Loucy (cell line): ENCODE measurements around the gene PCAT7.

ENCODE experiments used
- H2AFZ ChIP-seq: fragments of 200-600 bp; sonication (generic); 2 replicates; pipeline ENCODE4 v1.6.0; 2016; ENCODE audit warnings: antibody characterized with exemption, mild to moderate bottlenecking, low read length, moderate library complexity
- H3F3A ChIP-seq: fragments of 200-600 bp; 2 replicates; pipeline ENCODE4 v1.6.0; 2016; ENCODE audit warnings: antibody characterized with exemption, low read depth, mild to moderate bottlenecking
- H3K27me3 ChIP-seq: fragments of 200-600 bp; sonication (generic); 2 replicates; pipeline ENCODE4 v1.6.1; 2014; ENCODE audit warnings: low read length, mild to moderate bottlenecking; ENCODE audit not compliant: insufficient read depth, poor library complexity, severe bottlenecking
- H3K36me3 ChIP-seq: fragments of 200-600 bp; sonication (generic); 2 replicates; pipeline ENCODE4 v1.6.1; 2016; ENCODE audit warnings: low read length; ENCODE audit not compliant: insufficient read depth
- H3K4me1 ChIP-seq: fragments of 200-600 bp; sonication (generic); 2 replicates; pipeline ENCODE4 v1.5.1; 2014; ENCODE audit warnings: low read length, mild to moderate bottlenecking; ENCODE audit not compliant: insufficient read depth, poor library complexity, severe bottlenecking
- H3K4me2 ChIP-seq: fragments of 200-600 bp; sonication (generic); 2 replicates; pipeline ENCODE4 v1.6.0; 2014; ENCODE audit warnings: antibody characterized with exemption, low read length, low read depth, mild to moderate bottlenecking; ENCODE audit not compliant: poor library complexity, severe bottlenecking
- H3K4me3 ChIP-seq: fragments of 200-600 bp; sonication (generic); 2 replicates; pipeline ENCODE4 v1.5.1; 2014; ENCODE audit warnings: low read length, mild to moderate bottlenecking, mixed read lengths; ENCODE audit not compliant: poor library complexity, severe bottlenecking
- H3K79me2 ChIP-seq: fragments of 200-600 bp; sonication (generic); 2 replicates; pipeline ENCODE4 v1.6.1; 2014; ENCODE audit warnings: low read length; ENCODE audit not compliant: insufficient read depth
- H3K9ac ChIP-seq: fragments of 200-600 bp; sonication (generic); 2 replicates; pipeline ENCODE4 v1.6.0; 2014; ENCODE audit warnings: mild to moderate bottlenecking, low read depth, low read length, moderate library complexity; ENCODE audit not compliant: poor library complexity, severe bottlenecking
- H3K9me2 ChIP-seq: fragments of 200-600 bp; sonication (generic); replicated peaks from 2 replicates; pipeline ENCODE4 v1.6.1; 2016; ENCODE audit warnings: low read depth, low read length, mixed read lengths
- H3K9me3 ChIP-seq: fragments of 200-600 bp; sonication (generic); 2 replicates; pipeline ENCODE4 v1.6.1; 2014; ENCODE audit warnings: mild to moderate bottlenecking, antibody characterized with exemption, low read length, low read depth; ENCODE audit not compliant: insufficient read depth
- H4K20me1 ChIP-seq: fragments of 200-600 bp; sonication (generic); 2 replicates; pipeline ENCODE4 v1.6.0; 2014; ENCODE audit warnings: antibody characterized with exemption, low read length, mild to moderate bottlenecking; ENCODE audit not compliant: insufficient read depth, poor library complexity, severe bottlenecking
- EZH2phosphoT487 ChIP-seq: fragments of 200-600 bp; IDR thresholded peaks from 2 replicates; pipeline ENCODE4 v1.6.1; 2018; ENCODE audit warnings: antibody characterized with exemption, mild to moderate bottlenecking, moderate library complexity, borderline replicate concordance
- TF ChIP-seq, protein P1 (sequence below): fragments of 200-600 bp; sonication (generic); conservative IDR thresholded peaks from 2 replicates; pipeline ENCODE4 v1.5.1; 2014; ENCODE audit warnings: mild to moderate bottlenecking, antibody characterized with exemption, low read length

PCAT7 gene

GRCh38 chr9:94600258-94600657, 45.4 kb downstream of the PCAT7 start:
- Histone ChIP-seq H3K4me1 (no peaks in the 10 kb centered on the region), H3K4me3 (no peak overlapping the region), H3K9ac (no peak overlapping the region)

DNA sequence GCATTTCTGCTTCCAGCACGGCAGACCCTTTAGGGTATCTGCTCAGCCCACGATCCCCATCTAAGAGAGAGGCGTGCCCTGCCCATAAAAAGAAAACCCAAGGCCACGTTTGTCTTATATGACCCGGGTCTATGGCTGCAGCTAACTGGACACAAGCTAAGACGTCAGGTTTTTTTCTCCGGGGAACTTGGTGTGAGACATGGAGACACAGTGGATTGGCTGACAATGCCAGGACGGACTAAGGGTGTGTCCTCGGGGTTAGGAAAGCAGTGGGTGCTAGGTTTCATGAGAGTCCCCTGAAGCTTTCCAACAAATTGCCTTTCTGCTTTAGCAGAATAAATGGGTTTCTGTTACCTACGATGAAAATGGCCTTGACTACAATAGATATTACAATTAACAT, 45.8 kb downstream of the PCAT7 start:
- Histone ChIP-seq H3K4me2 (no peak overlapping the region), H3K4me1 (no peaks in the 10 kb centered on the region), H3K4me3 (no peak overlapping the region), H3K27me3 (peaks cover 13% of the 10 kb centered on the region), H3K9me3 (no peaks in the 10 kb centered on the region), H3F3A (no peaks in the 10 kb centered on the region), H3K9me2 (no peaks in the 10 kb centered on the region), H2AFZ (no peak overlapping the region), H3K79me2 (no peaks in the 10 kb centered on the region), H4K20me1 (no peaks in the 10 kb centered on the region), H3K36me3 (no peaks in the 10 kb centered on the region), H3K9ac (no peak overlapping the region)
- no peak for TF ChIP-seq EZH2phosphoT487
- TF ChIP-seq, protein P1, sequence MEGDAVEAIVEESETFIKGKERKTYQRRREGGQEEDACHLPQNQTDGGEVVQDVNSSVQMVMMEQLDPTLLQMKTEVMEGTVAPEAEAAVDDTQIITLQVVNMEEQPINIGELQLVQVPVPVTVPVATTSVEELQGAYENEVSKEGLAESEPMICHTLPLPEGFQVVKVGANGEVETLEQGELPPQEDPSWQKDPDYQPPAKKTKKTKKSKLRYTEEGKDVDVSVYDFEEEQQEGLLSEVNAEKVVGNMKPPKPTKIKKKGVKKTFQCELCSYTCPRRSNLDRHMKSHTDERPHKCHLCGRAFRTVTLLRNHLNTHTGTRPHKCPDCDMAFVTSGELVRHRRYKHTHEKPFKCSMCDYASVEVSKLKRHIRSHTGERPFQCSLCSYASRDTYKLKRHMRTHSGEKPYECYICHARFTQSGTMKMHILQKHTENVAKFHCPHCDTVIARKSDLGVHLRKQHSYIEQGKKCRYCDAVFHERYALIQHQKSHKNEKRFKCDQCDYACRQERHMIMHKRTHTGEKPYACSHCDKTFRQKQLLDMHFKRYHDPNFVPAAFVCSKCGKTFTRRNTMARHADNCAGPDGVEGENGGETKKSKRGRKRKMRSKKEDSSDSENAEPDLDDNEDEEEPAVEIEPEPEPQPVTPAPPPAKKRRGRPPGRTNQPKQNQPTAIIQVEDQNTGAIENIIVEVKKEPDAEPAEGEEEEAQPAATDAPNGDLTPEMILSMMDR = no peak

More at GRCh38 chr9:94600258-94600657, 45.4 kb downstream of the PCAT7 start:
- H4K20me1 ChIP-seq = no peaks in the 10 kb centered on the region
- H2AFZ ChIP-seq = no peak overlapping the region
- no peaks in the 10 kb centered on the region for H3K36me3 ChIP-seq
- H3K9me3 ChIP-seq = no peaks in the 10 kb centered on the region
- no peaks in the 10 kb centered on the region for H3K9me2 ChIP-seq
- no peaks in the 10 kb centered on the region for H3K79me2 ChIP-seq
- TF ChIP-seq, protein P1 = no peak
- no peak for TF ChIP-seq EZH2phosphoT487
- peaks cover 8% of the 10 kb centered on the region for H3K27me3 ChIP-seq
- no peak overlapping the region for H3K4me2 ChIP-seq
- H3F3A ChIP-seq = no peaks in the 10 kb centered on the region

DNA sequence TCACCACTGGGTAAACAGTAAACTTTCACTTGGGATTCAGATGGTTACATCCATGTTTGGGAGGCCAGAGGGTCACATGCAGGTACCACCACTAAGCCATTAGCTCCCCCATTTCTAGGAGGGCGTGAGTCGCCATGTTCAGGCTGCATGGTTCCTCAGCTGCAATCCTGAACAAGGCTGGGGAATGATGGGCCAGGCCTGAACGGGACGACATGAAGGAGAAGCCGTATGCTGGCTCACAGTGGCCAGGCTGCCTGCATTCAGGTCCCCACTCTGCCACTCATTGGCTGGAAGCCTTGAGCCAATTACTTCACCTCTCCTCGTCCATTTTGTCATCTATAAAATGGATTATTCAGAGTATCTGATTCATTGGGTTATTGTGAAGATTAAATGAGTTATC, 47.8 kb downstream of the PCAT7 start:
- TF ChIP-seq, protein P1 = no peak
- TF ChIP-seq EZH2phosphoT487 = no peak
- H3K4me3 ChIP-seq = no peak overlapping the region
- no peaks in the 10 kb centered on the region for H3K4me1 ChIP-seq
- H3K9me2 ChIP-seq = no peaks in the 10 kb centered on the region
- H2AFZ ChIP-seq = peak overlapping the region; percentile 44; the same call in 1 of the 2 replicates
- no peaks in the 10 kb centered on the region for H3K36me3 ChIP-seq
- H3K4me2 ChIP-seq = no peak overlapping the region
- H4K20me1 ChIP-seq = no peaks in the 10 kb centered on the region
- no peaks in the 10 kb centered on the region for H3F3A ChIP-seq
- H3K9me3 ChIP-seq = no peaks in the 10 kb centered on the region
- H3K9ac ChIP-seq = no peak overlapping the region
- H3K79me2 ChIP-seq = no peaks in the 10 kb centered on the region
- peaks cover 27% of the 10 kb centered on the region for H3K27me3 ChIP-seq
